Stimulated activated naive CD4-positive, alpha-beta T cell treated with Interleukin-2 at 50 U/mL for 16 hours (primary cell): ENCODE results near the gene NAT9.

ENCODE experiments used
- DNase-seq: peaks from one replicate; lab custom pipeline; 2025; lab: John Stamatoyannopoulos, UW

Gene NAT9

GRCh38 chr17:74761419-74761818, 14.7 kb downstream of the NAT9 start:
- no peak for DNase-seq

- DNase-seq, result no peak
Measured at GRCh38 chr17:74760404-74761105, 15.6 kb downstream of the NAT9 start.

GRCh38 chr17:74759941-74760340, 16.2 kb downstream of the NAT9 start:
- DNase-seq, result no peak

- peak; percentile 34 for DNase-seq
Measured at GRCh38 chr17:74759243-74759801, 16.8 kb downstream of the NAT9 start.

- no peak for DNase-seq
Measured at GRCh38 chr17:74758848-74759168, 17.3 kb downstream of the NAT9 start.

- DNase-seq, result no peak
Measured at GRCh38 chr17:74757931-74758847, 18.0 kb downstream of the NAT9 start.

- no peak for DNase-seq
Measured at GRCh38 chr17:74757502-74757901, 18.6 kb downstream of the NAT9 start.

GRCh38 chr17:74756891-74757290, 19.3 kb downstream of the NAT9 start:
- no peak for DNase-seq

GRCh38 chr17:74755533-74755932, 20.6 kb downstream of the NAT9 start:
- DNase-seq, result no peak

- DNase-seq, result peak; percentile 29
Measured at GRCh38 chr17:74754832-74755231, 21.3 kb downstream of the NAT9 start.

- DNase-seq, result no peak
Measured at GRCh38 chr17:74752822-74753401, 23.2 kb downstream of the NAT9 start.

GRCh38 chr17:74752415-74752814, 23.7 kb downstream of the NAT9 start:
- no peak for DNase-seq

GRCh38 chr17:74750327-74751069, 25.6 kb downstream of the NAT9 start:
- no peak for DNase-seq

- no peak for DNase-seq
Measured at GRCh38 chr17:74750039-74750326, 26.2 kb downstream of the NAT9 start.

- peak; percentile 36 for DNase-seq
Measured at GRCh38 chr17:74749279-74750038, 26.7 kb downstream of the NAT9 start.

GRCh38 chr17:74748529-74749278, 27.4 kb downstream of the NAT9 start, which contains the start of gene NHERF1:
TSS of gene NHERF1 (plus strand) at chr17:74748628. CDS start at chr17:74748847, 219 bp downstream.
- peak; percentile 90 for DNase-seq

- no peak for DNase-seq
Measured at GRCh38 chr17:74748279-74748528, 27.9 kb downstream of the NAT9 start.

GRCh38 chr17:74746922-74747321, 29.2 kb downstream of the NAT9 start:
- no peak for DNase-seq

GRCh38 chr17:74746376-74746775, 29.8 kb downstream of the NAT9 start:
- no peak for DNase-seq

- no peak for DNase-seq
Measured at GRCh38 chr17:74745548-74746177, 30.5 kb downstream of the NAT9 start.
